ENCODE measurements around the gene RPL37.
"Not testable (repeated sequence)": the region's sequence is repeated elsewhere in the genome, so short reads cannot be mapped to it uniquely, and the experiment has no call there.

Gene RPL37

DNA sequence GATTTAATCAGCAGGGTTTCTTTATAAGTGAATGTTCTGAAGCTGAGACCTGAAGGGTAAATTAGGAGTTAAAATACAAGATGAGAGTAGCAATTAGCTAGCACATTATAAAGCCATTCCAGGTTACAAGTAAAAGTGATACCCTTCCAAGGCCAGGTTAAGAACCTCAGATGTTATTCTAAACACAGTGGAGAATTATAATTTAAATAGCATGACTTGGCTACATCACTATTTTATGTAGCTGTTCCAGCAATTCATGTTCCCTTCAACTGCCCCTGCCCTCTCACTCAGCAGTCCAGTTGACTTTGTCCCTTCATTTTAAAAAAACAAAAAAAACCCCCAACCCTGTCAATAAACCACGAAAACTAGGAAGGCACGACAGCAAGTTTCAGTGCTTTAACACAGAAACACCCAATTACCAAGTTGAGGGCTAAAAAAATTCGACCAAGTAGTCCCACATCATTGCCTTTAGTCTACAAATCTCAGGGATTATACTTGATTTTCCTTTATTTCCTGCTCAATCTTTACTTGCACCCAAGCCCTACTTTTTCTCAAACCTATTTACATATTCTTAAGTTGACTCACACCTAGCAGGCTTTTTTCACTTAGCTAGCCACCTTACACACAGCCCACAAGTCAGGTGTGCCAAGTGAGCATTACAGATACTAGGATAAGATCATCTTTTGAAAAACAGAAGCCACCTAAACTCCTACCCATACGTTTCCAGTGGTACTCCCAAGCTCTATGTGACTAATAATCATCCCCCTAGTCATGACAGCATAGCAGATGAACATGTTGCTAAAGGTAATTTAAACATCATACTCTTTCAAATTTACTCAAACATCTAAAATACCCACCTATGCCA, 3.4 kb downstream of the RPL37 start:
- Histone ChIP-seq H3K4me1 (ENCODE audit: control insufficient read depth, insufficient read depth, low read length) (peaks cover 12% of the 10 kb centered on the region), H3K9me3 (ENCODE audit: control insufficient read depth, insufficient read depth, low read length) (no peaks in the 10 kb centered on the region), H3K9ac (ENCODE audit: low read depth, low read length) (peak overlapping the region; percentile 28), H3K27me3 (ENCODE audit: control insufficient read depth, insufficient read depth, low read length) (no peaks in the 10 kb centered on the region), H3K4me3 (ENCODE audit: low read depth, low read length) (no peak overlapping the region), H3K36me3 (ENCODE audit: control insufficient read depth, insufficient read depth, low read length) (peaks cover 74% of the 10 kb centered on the region)

DNA sequence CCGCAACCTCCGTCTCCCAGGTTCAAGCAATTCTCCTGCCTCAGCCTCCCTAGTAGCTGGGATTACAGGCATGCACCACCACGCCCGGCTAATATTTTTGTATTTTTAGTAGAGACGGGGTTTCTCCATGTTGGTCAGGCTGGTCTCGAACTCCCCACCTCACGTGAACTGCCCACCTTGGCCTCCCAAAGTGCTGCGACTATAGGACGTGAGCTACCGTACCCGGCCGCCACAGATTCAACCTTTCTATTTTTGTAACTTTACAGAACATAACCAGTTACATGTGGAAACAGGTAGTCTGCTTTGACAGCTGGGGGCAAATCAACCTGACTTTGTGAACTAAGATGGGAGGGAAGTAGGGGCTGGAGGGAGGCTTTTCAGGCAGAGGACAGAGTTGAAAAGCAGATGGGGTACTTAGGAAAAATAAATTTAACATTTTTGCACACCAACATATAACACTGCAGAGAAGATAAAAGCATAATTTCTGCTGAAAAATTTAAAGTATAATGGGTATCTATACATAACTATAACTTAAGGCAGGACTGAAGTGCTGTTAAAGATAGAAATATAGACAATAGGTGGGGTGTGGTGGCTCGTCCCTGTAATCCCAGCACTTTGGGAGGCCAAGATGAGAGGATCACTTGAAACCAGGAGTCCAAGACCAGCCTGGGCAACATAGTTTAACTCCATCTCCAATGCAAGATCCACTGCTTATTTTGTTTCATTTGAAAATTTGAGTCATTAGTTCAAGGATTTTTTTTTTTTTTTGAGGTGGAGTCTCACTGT, 5.1 kb downstream of the RPL37 start:
- H3K4me3 ChIP-seq (ENCODE audit: low read depth, low read length): no peak overlapping the region
- H3K9ac ChIP-seq (ENCODE audit: low read depth, low read length): no peak overlapping the region
- no peaks in the 10 kb centered on the region for H3K27me3 ChIP-seq (ENCODE audit: control insufficient read depth, insufficient read depth, low read length)
- H3K36me3 ChIP-seq (ENCODE audit: control insufficient read depth, insufficient read depth, low read length): peaks cover 77% of the 10 kb centered on the region
- H3K4me1 ChIP-seq (ENCODE audit: control insufficient read depth, insufficient read depth, low read length): peaks cover 10% of the 10 kb centered on the region
- no peaks in the 10 kb centered on the region for H3K9me3 ChIP-seq (ENCODE audit: control insufficient read depth, insufficient read depth, low read length)

DNA sequence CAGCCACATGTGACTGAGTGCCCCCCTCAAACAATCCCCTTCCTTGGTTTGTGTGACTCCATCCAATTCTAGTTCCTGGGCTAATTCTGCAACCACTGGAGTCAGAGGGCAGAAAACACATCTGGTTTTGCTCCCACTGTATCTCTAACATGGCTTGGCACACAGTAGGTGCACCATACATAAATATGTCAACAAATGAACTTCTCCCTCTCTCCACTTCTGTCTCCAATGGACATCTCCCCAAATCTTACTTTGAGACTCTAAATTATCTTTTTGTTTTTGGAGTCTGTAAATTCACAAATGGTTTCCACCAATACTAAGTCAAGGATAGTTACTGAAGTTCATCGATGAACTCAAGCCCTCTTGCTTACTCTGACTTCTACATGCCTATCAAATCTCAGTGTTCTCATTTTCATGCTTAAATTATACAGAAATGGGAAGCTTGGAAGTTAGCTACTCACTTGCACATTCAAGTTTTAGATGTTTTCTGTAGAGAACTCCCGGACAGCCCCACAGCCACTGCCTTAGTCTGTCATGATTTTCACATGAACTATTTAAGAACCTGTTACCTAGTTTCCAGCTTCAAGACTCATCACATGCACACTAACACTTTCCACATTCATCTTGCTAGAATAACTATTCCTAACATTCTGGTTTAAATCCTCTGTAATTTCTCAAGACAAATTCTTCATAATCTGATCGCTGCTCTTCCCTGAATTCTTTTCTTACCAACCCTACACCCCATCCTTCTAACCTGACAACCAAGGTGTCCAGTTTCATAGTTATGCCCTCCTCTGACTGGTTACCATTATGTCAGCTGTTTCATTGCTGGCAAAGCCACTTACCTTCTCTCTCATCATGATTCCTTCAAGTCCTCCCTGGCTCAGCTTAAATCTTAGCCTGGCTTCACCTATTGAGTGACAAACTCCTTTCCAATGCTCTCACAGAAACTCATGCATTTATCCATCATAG, 6.0 kb downstream of the RPL37 start:
- peaks cover 69% of the 10 kb centered on the region for H3K36me3 ChIP-seq (ENCODE audit: control insufficient read depth, insufficient read depth, low read length)
- no peaks in the 10 kb centered on the region for H3K9me3 ChIP-seq (ENCODE audit: control insufficient read depth, insufficient read depth, low read length)
- H3K4me3 ChIP-seq (ENCODE audit: low read depth, low read length): no peak overlapping the region
- H3K9ac ChIP-seq (ENCODE audit: low read depth, low read length): peak overlapping the region; percentile 30
- no peaks in the 10 kb centered on the region for H3K27me3 ChIP-seq (ENCODE audit: control insufficient read depth, insufficient read depth, low read length)
- peaks cover 10% of the 10 kb centered on the region for H3K4me1 ChIP-seq (ENCODE audit: control insufficient read depth, insufficient read depth, low read length)

DNA sequence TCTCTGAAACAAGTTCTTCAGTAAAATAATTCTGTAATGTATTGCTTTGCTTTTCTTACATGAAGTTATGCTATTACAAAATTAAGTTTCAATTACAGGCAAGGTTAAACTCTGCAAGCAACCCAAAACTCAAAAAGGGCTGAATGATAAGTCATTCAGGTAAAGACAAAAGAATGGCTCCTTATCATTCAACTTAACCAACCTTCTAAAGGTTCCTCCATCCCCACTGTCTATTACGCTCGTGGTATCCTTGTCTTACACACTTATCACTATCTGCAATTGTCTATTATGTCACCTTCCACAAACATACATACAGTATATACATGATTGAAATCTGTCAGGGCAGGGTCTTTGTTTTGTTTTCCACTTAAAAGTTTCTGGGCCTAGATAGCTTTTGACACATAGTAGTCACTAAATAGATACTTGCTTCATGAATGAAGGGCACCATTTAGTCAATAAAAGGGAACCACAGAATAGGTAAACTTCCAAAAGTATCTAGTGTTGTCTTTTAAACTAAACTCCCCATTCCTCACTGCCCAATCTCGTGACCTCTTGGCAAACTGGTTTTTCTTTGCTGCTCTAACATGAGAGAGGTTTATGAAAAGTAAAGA, 6.9 kb downstream of the RPL37 start:
- Histone ChIP-seq H3K4me3 (ENCODE audit: low read depth, low read length) (no peak overlapping the region), H3K9me3 (ENCODE audit: control insufficient read depth, insufficient read depth, low read length) (no peaks in the 10 kb centered on the region), H3K9ac (ENCODE audit: low read depth, low read length) (no peak overlapping the region), H3K27me3 (ENCODE audit: control insufficient read depth, insufficient read depth, low read length) (no peaks in the 10 kb centered on the region), H3K4me1 (ENCODE audit: control insufficient read depth, insufficient read depth, low read length) (peaks cover 9% of the 10 kb centered on the region), H3K36me3 (ENCODE audit: control insufficient read depth, insufficient read depth, low read length) (peaks cover 61% of the 10 kb centered on the region)

DNA sequence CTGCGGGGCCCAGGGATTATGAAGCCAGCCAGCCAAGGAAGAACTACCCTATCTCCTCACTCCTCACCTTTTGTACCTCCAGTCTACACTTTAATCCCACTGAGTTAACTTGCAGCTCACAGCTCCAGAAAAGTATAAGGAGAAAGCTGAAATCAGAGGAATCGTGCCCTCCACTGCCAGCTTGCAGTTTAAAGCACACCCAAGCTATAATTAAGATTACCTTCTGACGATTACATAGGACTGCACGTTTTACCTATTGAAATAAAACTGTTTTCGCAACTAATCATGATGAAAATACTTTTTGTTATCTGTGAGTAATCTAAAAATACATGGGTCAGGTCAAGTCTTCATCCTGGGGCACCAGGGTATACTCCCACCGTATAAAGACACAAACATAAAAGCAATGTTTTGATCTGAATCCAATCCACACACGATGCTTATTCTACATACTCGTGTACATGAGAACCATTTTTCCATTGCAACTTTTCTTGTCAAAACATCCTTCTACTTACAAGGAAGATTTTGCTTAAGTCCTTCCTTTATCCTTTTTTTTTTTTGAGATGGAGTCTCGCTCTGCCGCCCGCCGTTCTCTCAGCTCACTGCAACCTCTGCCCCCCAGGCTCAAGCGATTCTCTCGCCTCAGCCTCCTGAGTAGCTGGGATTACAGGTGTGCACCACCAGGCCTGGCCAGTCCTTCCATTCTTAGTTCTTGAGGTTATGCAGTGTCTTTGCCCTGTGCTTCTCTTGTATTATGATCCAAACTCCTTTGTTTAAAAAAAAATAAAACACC, 7.6 kb downstream of the RPL37 start:
- Histone ChIP-seq H3K9ac (ENCODE audit: low read depth, low read length) (no peak overlapping the region), H3K4me3 (ENCODE audit: low read depth, low read length) (no peak overlapping the region), H3K9me3 (ENCODE audit: control insufficient read depth, insufficient read depth, low read length) (no peaks in the 10 kb centered on the region), H3K4me1 (ENCODE audit: control insufficient read depth, insufficient read depth, low read length) (peaks cover 5% of the 10 kb centered on the region), H3K36me3 (ENCODE audit: control insufficient read depth, insufficient read depth, low read length) (peaks cover 53% of the 10 kb centered on the region), H3K27me3 (ENCODE audit: control insufficient read depth, insufficient read depth, low read length) (no peaks in the 10 kb centered on the region)

DNA sequence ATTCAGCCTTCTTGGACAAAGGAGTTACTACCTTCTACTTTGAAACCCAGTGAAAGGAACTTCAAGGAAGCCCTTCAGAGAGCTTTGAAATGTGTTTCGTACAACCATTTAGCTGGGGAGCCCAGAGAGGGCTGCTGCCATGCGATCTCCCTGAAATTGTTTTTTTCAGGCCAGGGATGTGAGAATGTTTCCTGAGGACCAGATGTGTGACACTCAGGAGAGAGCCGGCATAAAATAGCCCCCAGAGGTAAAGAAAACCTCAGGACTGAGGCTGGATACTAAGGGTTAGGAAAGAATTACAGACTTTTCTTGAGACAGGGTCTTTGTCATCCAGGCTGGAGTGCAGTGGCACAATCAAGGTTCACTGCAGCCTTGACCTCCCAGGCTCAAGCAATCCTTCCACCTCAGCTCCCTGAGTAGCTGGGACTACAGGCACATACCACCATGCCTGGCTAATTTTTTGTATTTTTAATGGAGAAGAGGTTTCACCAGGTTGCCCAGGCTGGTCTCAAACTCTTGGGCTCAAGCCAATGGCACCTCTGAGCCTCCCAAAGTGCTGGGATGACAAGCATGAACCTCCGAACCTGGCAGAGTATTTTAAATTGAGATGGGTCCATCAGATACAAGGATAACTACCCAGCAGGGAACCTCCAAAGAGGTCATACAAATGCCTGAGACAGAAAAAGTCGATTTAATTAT, 8.4 kb downstream of the RPL37 start:
- peaks cover 3% of the 10 kb centered on the region for H3K4me1 ChIP-seq (ENCODE audit: control insufficient read depth, insufficient read depth, low read length)
- H3K27me3 ChIP-seq (ENCODE audit: control insufficient read depth, insufficient read depth, low read length): no peaks in the 10 kb centered on the region
- H3K9ac ChIP-seq (ENCODE audit: low read depth, low read length): no peak overlapping the region
- peaks cover 46% of the 10 kb centered on the region for H3K36me3 ChIP-seq (ENCODE audit: control insufficient read depth, insufficient read depth, low read length)
- H3K9me3 ChIP-seq (ENCODE audit: control insufficient read depth, insufficient read depth, low read length): no peaks in the 10 kb centered on the region
- H3K4me3 ChIP-seq (ENCODE audit: low read depth, low read length): no peak overlapping the region

DNA sequence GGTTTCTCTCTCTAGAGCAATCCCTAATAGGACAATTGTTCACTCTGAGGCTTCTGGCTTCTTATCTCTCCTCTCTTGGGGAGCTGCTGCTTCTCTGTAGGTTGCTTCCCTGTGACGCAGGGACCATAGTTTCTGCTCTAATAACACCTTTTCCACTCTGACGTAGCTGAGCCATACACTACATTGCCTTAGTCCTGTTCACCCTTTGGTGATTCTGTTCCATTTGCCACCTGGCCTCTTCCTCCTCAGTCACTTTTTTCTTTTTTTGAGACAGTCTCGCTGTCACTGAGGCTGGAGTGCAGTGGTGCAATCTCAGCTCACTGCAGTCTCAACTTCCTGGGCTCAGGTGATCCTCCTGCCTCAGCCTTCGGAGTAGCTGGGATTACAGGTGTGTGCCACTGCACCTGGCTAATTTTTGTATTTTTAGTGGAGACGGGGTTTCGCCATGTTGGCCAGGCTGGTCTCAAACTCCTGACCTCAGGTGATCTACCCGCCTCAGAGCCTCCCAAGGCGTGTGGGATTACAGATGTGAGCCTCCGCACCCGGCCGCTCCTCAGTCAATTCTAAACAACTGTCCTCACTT, 9.5 kb downstream of the RPL37 start:
- H3K36me3 ChIP-seq (ENCODE audit: control insufficient read depth, insufficient read depth, low read length): peaks cover 35% of the 10 kb centered on the region
- not testable (repeated sequence) for H3K9me3 ChIP-seq (ENCODE audit: control insufficient read depth, insufficient read depth, low read length); H3K4me1 ChIP-seq (ENCODE audit: control insufficient read depth, insufficient read depth, low read length); H3K4me3 ChIP-seq (ENCODE audit: low read depth, low read length); H3K9ac ChIP-seq (ENCODE audit: low read depth, low read length); H3K27me3 ChIP-seq (ENCODE audit: control insufficient read depth, insufficient read depth, low read length)

DNA sequence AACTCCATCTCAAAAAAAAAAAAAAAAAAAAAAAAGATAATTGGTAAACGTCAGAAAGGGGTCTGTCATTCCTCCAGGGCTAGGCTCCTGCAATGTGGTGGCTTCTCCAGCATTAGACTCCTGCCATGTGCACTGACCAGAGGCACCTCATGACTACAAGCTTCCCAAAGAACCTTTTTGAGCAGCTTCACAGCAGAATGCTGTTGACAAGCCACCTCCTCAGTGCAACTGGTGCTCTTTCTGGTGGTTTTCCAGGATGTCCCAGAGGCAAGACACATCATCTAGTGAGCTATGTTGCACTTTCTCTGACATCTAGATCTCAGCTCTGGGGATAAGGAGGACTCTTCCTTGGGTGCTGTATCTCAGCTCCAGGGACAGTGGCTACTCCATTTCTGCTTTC, 11.6 kb downstream of the RPL37 start:
- Histone ChIP-seq H3K9ac (ENCODE audit: low read depth, low read length) (no peak overlapping the region), H3K27me3 (ENCODE audit: control insufficient read depth, insufficient read depth, low read length) (no peaks in the 10 kb centered on the region), H3K4me3 (ENCODE audit: low read depth, low read length) (no peak overlapping the region), H3K4me1 (ENCODE audit: control insufficient read depth, insufficient read depth, low read length) (no peaks in the 10 kb centered on the region), H3K36me3 (ENCODE audit: control insufficient read depth, insufficient read depth, low read length) (peaks cover 16% of the 10 kb centered on the region), H3K9me3 (ENCODE audit: control insufficient read depth, insufficient read depth, low read length) (no peaks in the 10 kb centered on the region)

DNA sequence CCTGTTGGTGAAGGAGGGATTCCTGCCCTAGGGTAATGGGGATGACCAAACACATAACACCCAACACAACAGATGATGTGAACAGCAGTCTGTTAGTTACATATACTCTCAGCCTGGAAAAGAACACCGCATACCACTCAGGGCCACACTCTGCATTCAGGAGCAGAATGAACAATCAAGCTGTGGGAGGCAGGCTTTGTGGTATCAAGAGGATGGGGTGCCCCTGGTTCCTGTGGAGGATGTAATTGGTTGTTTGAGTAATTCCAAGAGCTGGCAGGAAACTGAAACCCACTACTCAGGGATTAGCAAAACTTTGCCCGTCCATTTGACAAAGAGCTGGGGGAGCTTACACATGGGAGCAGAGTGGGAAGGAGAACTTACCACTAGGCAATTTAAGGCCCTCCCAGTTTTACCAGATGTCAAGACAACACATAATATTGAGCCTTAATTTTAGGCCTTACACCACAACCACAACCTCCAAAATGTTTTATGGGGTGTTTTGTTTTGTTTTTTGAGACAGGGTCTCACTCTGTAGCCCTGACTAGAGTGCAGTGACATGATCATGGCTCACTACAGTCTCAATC, 21.2 kb downstream of the RPL37 start:
- no peaks in the 10 kb centered on the region for H3K9me3 ChIP-seq (ENCODE audit: control insufficient read depth, insufficient read depth, low read length)
- no peak overlapping the region for H3K4me3 ChIP-seq (ENCODE audit: low read depth, low read length)
- H3K4me1 ChIP-seq (ENCODE audit: control insufficient read depth, insufficient read depth, low read length): no peaks in the 10 kb centered on the region
- H3K27me3 ChIP-seq (ENCODE audit: control insufficient read depth, insufficient read depth, low read length): no peaks in the 10 kb centered on the region
- H3K9ac ChIP-seq (ENCODE audit: low read depth, low read length): no peak overlapping the region
- H3K36me3 ChIP-seq (ENCODE audit: control insufficient read depth, insufficient read depth, low read length): no peaks in the 10 kb centered on the region

DNA sequence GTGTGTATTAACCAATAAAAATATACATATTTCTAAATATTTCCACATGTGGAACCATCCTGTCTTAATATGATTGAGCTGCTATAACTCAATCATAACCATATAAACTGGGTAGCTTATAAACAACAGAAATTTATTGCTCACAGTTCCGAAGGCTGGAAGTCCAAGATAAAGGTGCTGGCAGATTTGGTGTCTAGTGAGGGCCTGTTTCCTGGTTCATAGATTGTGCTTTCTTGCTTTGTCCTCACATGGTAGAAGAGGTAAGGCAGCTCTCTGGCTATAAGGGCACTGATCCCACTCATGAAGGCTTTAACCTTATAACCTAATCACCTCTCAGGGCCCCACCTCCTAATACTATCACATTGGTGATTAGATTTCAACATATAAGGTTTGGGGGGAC, 22.9 kb downstream of the RPL37 start:
- Histone ChIP-seq H3K9me3 (ENCODE audit: control insufficient read depth, insufficient read depth, low read length) (no peaks in the 10 kb centered on the region), H3K27me3 (ENCODE audit: control insufficient read depth, insufficient read depth, low read length) (no peaks in the 10 kb centered on the region), H3K36me3 (ENCODE audit: control insufficient read depth, insufficient read depth, low read length) (no peaks in the 10 kb centered on the region), H3K4me1 (ENCODE audit: control insufficient read depth, insufficient read depth, low read length) (peaks cover 5% of the 10 kb centered on the region), H3K9ac (ENCODE audit: low read depth, low read length) (no peak overlapping the region), H3K4me3 (ENCODE audit: low read depth, low read length) (no peak overlapping the region)
